GM19467 (cell line): Measurements from ENCODE around the gene MANF.
"Not testable (repeated sequence)": the region's sequence is repeated elsewhere in the genome, so short reads cannot be mapped to it uniquely, and the experiment has no call there.

ENCODE experiments used
- ATAC-seq: cut with Tn5 transposase; IDR thresholded peaks from one replicate; pipeline ENCODE4 v1.9.1; 2021; ENCODE audit warnings: mild to moderate bottlenecking, moderate library complexity; ENCODE audit not compliant: unreplicated experiment

The MANF gene

GRCh38 chr3:51384726-51385473 is at the start of gene MANF:
Gene MANF, plus strand, starts transcription at chr3:51385291. Its CDS starts 52 bp downstream, at chr3:51385343.
- ATAC-seq: peak; percentile 93

- no peak for ATAC-seq
Measured at GRCh38 chr3:51336261-51336660, 48.8 kb upstream of the MANF start.

- no peak for ATAC-seq
Measured at GRCh38 chr3:51337666-51338065, 47.4 kb upstream of the MANF start.

- no peak for ATAC-seq
Measured at GRCh38 chr3:51338632-51339031, 46.5 kb upstream of the MANF start.

GRCh38 chr3:51340013-51340829 is 44.9 kb upstream of the MANF start:
- no peak for ATAC-seq

GRCh38 chr3:51340989-51341636 is 44.0 kb upstream of the MANF start:
- ATAC-seq: no peak

- ATAC-seq: no peak
Measured at GRCh38 chr3:51343918-51344687, 41.0 kb upstream of the MANF start.

- no peak for ATAC-seq
Measured at GRCh38 chr3:51350751-51351150, 34.3 kb upstream of the MANF start.

GRCh38 chr3:51353131-51353530 is 32.0 kb upstream of the MANF start:
- no peak for ATAC-seq

GRCh38 chr3:51353691-51354090 is 31.4 kb upstream of the MANF start:
- ATAC-seq: no peak

- ATAC-seq: no peak
Measured at GRCh38 chr3:51354172-51354571, 30.9 kb upstream of the MANF start.

- ATAC-seq: no peak
Measured at GRCh38 chr3:51354731-51355615, 30.1 kb upstream of the MANF start.

- ATAC-seq: no peak
Measured at GRCh38 chr3:51355891-51356578, 29.1 kb upstream of the MANF start.

GRCh38 chr3:51357856-51358255 is 27.2 kb upstream of the MANF start:
- no peak for ATAC-seq

- ATAC-seq: no peak
Measured at GRCh38 chr3:51358981-51359380, 26.1 kb upstream of the MANF start.

- ATAC-seq: no peak
Measured at GRCh38 chr3:51360806-51361205, 24.3 kb upstream of the MANF start.

- no peak for ATAC-seq
Measured at GRCh38 chr3:51361746-51362145, 23.3 kb upstream of the MANF start.

- no peak for ATAC-seq
Measured at GRCh38 chr3:51362476-51362875, 22.6 kb upstream of the MANF start.

GRCh38 chr3:51368276-51368675 is 16.8 kb upstream of the MANF start:
- ATAC-seq: not testable (repeated sequence)
